ENCODE results near the gene COX4I1. TPM values are rescaled to one million over a fixed set of nuclear protein-coding genes. Genes with fewer than 3 reads are reported as not detected.

Gene COX4I1
- total and polyA plus RNA-seq, 10 of the 15 experiments (the other 5 are each of a cell fraction or from before 2014, with no cell fraction given), result 480 to 1,889 (median 872) TPM

GRCh38 chr16:85770741-85771140 is 28.8 kb upstream of the COX4I1 start (continued):
- TF ChIP-seq, protein P1, sequence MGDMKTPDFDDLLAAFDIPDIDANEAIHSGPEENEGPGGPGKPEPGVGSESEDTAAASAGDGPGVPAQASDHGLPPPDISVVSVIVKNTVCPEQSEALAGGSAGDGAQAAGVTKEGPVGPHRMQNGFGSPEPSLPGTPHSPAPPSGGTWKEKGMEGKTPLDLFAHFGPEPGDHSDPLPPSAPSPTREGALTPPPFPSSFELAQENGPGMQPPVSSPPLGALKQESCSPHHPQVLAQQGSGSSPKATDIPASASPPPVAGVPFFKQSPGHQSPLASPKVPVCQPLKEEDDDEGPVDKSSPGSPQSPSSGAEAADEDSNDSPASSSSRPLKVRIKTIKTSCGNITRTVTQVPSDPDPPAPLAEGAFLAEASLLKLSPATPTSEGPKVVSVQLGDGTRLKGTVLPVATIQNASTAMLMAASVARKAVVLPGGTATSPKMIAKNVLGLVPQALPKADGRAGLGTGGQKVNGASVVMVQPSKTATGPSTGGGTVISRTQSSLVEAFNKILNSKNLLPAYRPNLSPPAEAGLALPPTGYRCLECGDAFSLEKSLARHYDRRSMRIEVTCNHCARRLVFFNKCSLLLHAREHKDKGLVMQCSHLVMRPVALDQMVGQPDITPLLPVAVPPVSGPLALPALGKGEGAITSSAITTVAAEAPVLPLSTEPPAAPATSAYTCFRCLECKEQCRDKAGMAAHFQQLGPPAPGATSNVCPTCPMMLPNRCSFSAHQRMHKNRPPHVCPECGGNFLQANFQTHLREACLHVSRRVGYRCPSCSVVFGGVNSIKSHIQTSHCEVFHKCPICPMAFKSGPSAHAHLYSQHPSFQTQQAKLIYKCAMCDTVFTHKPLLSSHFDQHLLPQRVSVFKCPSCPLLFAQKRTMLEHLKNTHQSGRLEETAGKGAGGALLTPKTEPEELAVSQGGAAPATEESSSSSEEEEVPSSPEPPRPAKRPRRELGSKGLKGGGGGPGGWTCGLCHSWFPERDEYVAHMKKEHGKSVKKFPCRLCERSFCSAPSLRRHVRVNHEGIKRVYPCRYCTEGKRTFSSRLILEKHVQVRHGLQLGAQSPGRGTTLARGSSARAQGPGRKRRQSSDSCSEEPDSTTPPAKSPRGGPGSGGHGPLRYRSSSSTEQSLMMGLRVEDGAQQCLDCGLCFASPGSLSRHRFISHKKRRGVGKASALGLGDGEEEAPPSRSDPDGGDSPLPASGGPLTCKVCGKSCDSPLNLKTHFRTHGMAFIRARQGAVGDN (IDR thresholded peaks at IDR 0.05), result no peak
- no peak for TF ChIP-seq ZNF24 (IDR thresholded peaks at IDR 0.05)

- intact Hi-C loops (cut with micrococcal nuclease; ENCODE audit: unreplicated experiment) (no loop called here), in situ Hi-C loops (cut with MboI) (no loop called here)
- Histone ChIP-seq H3K4me3 (no peak overlapping the region), H2AFZ (ENCODE audit: control insufficient read depth, low read depth, low read length) (no peak overlapping the region), H4K20me1 (ENCODE audit: control insufficient read depth, insufficient read depth) (no peaks in the 10 kb centered on the region), H3K79me2 (ENCODE audit: control insufficient read depth, insufficient read depth, low read length) (no peaks in the 10 kb centered on the region), H3K4me2 (ENCODE audit: control insufficient read depth, insufficient read depth) (no peak overlapping the region), H3K9me3 (replicated peaks; ENCODE audit: control insufficient read depth, insufficient read depth, low read length) (no peaks in the 10 kb centered on the region), H3K9ac (ENCODE audit: control insufficient read depth, insufficient read depth, low read length) (no peak overlapping the region), H3K27me3 (replicated peaks in 1 of 2; ENCODE audit: control insufficient read depth in 2 of 2, insufficient read depth in 2 of 2, low read length in 1 of 2) (no peaks in the 10 kb centered on the region), H3K36me3 (ENCODE audit: control insufficient read depth in 2 of 2, insufficient read depth in 2 of 2, low read length in 1 of 2) (peaks cover 0 to under 1% of the 10 kb centered on the region in 2 experiments; a peak in 1 of 4 replicates), H3K4me1 (ENCODE audit: control insufficient read depth, insufficient read depth, low read length) (no peaks in the 10 kb centered on the region), H3K27ac (ENCODE audit: control insufficient read depth, insufficient read depth) (no peak overlapping the region)
- no TSS peak for BruUV-seq (replicated peaks)
- 82% methylated on average over 6 of the region's 6 CpGs for WGBS (ENCODE audit: insufficient coverage, insufficient replicate concordance, low lambda C conversion rate, missing lambda C conversion rate)
- FAIRE-seq, result no peak
- DNase-seq (ENCODE audit: low read depth, low spot score), result no peak
- ATAC-seq, result no peak
- TF ChIP-seq, protein P2, sequence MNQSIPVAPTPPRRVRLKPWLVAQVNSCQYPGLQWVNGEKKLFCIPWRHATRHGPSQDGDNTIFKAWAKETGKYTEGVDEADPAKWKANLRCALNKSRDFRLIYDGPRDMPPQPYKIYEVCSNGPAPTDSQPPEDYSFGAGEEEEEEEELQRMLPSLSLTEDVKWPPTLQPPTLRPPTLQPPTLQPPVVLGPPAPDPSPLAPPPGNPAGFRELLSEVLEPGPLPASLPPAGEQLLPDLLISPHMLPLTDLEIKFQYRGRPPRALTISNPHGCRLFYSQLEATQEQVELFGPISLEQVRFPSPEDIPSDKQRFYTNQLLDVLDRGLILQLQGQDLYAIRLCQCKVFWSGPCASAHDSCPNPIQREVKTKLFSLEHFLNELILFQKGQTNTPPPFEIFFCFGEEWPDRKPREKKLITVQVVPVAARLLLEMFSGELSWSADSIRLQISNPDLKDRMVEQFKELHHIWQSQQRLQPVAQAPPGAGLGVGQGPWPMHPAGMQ (IDR thresholded peaks at IDR 0.05; ENCODE audit: borderline replicate concordance), result no peak
- TF ChIP-seq SUZ12 (IDR thresholded peaks at IDR 0.05; ENCODE audit: unreplicated experiment) (no peak), E2F8 (IDR thresholded peaks at IDR 0.05; ENCODE audit: low read depth, partially characterized antibody) (no peak)
- TF ChIP-seq, protein P3, sequence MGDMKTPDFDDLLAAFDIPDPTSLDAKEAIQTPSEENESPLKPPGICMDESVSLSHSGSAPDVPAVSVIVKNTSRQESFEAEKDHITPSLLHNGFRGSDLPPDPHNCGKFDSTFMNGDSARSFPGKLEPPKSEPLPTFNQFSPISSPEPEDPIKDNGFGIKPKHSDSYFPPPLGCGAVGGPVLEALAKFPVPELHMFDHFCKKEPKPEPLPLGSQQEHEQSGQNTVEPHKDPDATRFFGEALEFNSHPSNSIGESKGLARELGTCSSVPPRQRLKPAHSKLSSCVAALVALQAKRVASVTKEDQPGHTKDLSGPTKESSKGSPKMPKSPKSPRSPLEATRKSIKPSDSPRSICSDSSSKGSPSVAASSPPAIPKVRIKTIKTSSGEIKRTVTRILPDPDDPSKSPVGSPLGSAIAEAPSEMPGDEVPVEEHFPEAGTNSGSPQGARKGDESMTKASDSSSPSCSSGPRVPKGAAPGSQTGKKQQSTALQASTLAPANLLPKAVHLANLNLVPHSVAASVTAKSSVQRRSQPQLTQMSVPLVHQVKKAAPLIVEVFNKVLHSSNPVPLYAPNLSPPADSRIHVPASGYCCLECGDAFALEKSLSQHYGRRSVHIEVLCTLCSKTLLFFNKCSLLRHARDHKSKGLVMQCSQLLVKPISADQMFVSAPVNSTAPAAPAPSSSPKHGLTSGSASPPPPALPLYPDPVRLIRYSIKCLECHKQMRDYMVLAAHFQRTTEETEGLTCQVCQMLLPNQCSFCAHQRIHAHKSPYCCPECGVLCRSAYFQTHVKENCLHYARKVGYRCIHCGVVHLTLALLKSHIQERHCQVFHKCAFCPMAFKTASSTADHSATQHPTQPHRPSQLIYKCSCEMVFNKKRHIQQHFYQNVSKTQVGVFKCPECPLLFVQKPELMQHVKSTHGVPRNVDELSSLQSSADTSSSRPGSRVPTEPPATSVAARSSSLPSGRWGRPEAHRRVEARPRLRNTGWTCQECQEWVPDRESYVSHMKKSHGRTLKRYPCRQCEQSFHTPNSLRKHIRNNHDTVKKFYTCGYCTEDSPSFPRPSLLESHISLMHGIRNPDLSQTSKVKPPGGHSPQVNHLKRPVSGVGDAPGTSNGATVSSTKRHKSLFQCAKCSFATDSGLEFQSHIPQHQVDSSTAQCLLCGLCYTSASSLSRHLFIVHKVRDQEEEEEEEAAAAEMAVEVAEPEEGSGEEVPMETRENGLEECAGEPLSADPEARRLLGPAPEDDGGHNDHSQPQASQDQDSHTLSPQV (IDR thresholded peaks at IDR 0.05), result no peak
- POLR2A ChIA-PET, result no interaction called here
- SMC1A ChIA-PET (ENCODE audit: uncharacterized antibody, unreplicated experiment), result no interaction called here
- CTCF ChIA-PET, result no interaction called here
- RAD21 ChIA-PET (ENCODE audit: unreplicated experiment), result no interaction called here
Measured at GRCh38 chr16:85773044-85773443, 26.5 kb upstream of the COX4I1 start.

All from GM12878 (cell line).